Mesenchymal stem cell (in vitro differentiated cells and primary cell): ENCODE data around the gene WNT3A.

ENCODE experiments used
- DNase-seq: peaks from one replicate; pipeline ENCODE4 v3.0.0-alpha.2; 2013
- H2AFZ ChIP-seq: one replicate; pipeline ENCODE4 v1.6.1; 2013; ENCODE audit warnings: low read depth, mild to moderate bottlenecking, control low read depth, inconsistent platforms, low read length, moderate library complexity
- H2AK5ac ChIP-seq: 2 replicates; pipeline ENCODE4 v1.6.1; 2013; ENCODE audit warnings: low read length, moderate library complexity, mild to moderate bottlenecking, inconsistent platforms; ENCODE audit not compliant: severe bottlenecking
- H2BK120ac ChIP-seq: one replicate; pipeline ENCODE4 v1.6.1; 2013; ENCODE audit warnings: low read depth, mild to moderate bottlenecking, inconsistent platforms, low read length, moderate library complexity
- H2BK12ac ChIP-seq, 2 experiments: one replicate each; pipeline ENCODE4 v1.6.1; 2013; ENCODE audit warnings: inconsistent platforms in 2 of 2, low read length in 2 of 2, mild to moderate bottlenecking in 2 of 2, moderate library complexity in 2 of 2, control low read depth in 1 of 2
- H2BK15ac ChIP-seq: one replicate; pipeline ENCODE4 v1.6.1; 2013; ENCODE audit warnings: mild to moderate bottlenecking, low read depth, inconsistent platforms; ENCODE audit not compliant: poor library complexity, severe bottlenecking
- H2BK5ac ChIP-seq: 2 replicates; pipeline ENCODE4 v1.6.1; 2013; ENCODE audit warnings: low read depth, mild to moderate bottlenecking, low read length, control low read depth, inconsistent platforms; ENCODE audit not compliant: poor library complexity, severe bottlenecking
- H3K14ac ChIP-seq, 2 experiments: one replicate each; pipeline ENCODE4 v1.6.1; 2013; ENCODE audit warnings: inconsistent platforms in 2 of 2, low read length in 2 of 2, control low read depth in 1 of 2, mild to moderate bottlenecking in 1 of 2, moderate library complexity in 1 of 2
- H3K18ac ChIP-seq, 2 experiments: one replicate each; pipeline ENCODE4 v1.6.1; 2013; ENCODE audit warnings: inconsistent platforms in 2 of 2, low read length in 2 of 2, control low read depth in 1 of 2, low read depth in 1 of 2, mild to moderate bottlenecking in 1 of 2
- H3K23ac ChIP-seq, 2 experiments: one replicate each; pipeline ENCODE4 v1.6.1; 2013; ENCODE audit warnings: inconsistent platforms in 2 of 2, low read length in 2 of 2, mild to moderate bottlenecking in 2 of 2, moderate library complexity in 2 of 2, control low read depth in 1 of 2
- H3K27ac ChIP-seq: 2 replicates; pipeline ENCODE4 v1.5.1; 2013; ENCODE audit warnings: mild to moderate bottlenecking, moderate library complexity, low read length, control low read depth, inconsistent platforms; ENCODE audit not compliant: poor library complexity, severe bottlenecking
- H3K27me3 ChIP-seq, 2 experiments: 2 replicates each; pipeline versions ENCODE4 v1.6.1 to v1.7.0; 2013; ENCODE audit warnings: low read length in 2 of 2, mild to moderate bottlenecking in 2 of 2, moderate library complexity in 2 of 2, control low read depth in 1 of 2, inconsistent platforms in 1 of 2; ENCODE audit not compliant: control insufficient read depth in 1 of 2, insufficient read depth in 1 of 2
- H3K36me3 ChIP-seq, 2 experiments: 2 replicates each; pipeline versions ENCODE4 v1.6.1 to v1.7.0; 2013; ENCODE audit warnings: low read length in 2 of 2, control low read depth in 1 of 2, inconsistent platforms in 1 of 2, low read depth in 1 of 2, mild to moderate bottlenecking in 1 of 2; ENCODE audit not compliant: insufficient read depth in 2 of 2, control insufficient read depth in 1 of 2
- H3K4ac ChIP-seq, 2 experiments: one replicate each; pipeline ENCODE4 v1.6.1; 2013; ENCODE audit warnings: inconsistent platforms in 2 of 2, low read length in 2 of 2, mild to moderate bottlenecking in 2 of 2, moderate library complexity in 2 of 2, control low read depth in 1 of 2, low read depth in 1 of 2
- H3K4me1 ChIP-seq: 2 replicates; pipeline ENCODE4 v1.6.1; 2013; ENCODE audit warnings: low read depth, low read length, control low read depth; ENCODE audit not compliant: control insufficient read depth, insufficient read depth
- H3K4me2 ChIP-seq: 2 replicates; pipeline ENCODE4 v1.6.1; 2013; ENCODE audit warnings: low read length, mild to moderate bottlenecking, inconsistent platforms; ENCODE audit not compliant: poor library complexity, severe bottlenecking
- H3K4me3 ChIP-seq, 2 experiments: 2 replicates each; pipeline versions ENCODE4 v1.5.1 to v1.7.0; 2013; ENCODE audit warnings: low read length in 2 of 2, mild to moderate bottlenecking in 2 of 2, control low read depth in 1 of 2, low read depth in 1 of 2; ENCODE audit not compliant: insufficient read depth in 1 of 2
- H3K79me1 ChIP-seq: replicated peaks from 2 replicates; pipeline ENCODE4 v1.6.1; 2013; ENCODE audit warnings: mild to moderate bottlenecking, control low read depth, low read length, inconsistent platforms; ENCODE audit not compliant: poor library complexity, severe bottlenecking
- H3K9ac ChIP-seq: 2 replicates; pipeline ENCODE4 v1.7.0; 2013; ENCODE audit warnings: mild to moderate bottlenecking, low read length, moderate library complexity
- H3K9me3 ChIP-seq: 2 replicates; pipeline ENCODE4 v1.7.0; 2013; ENCODE audit warnings: mild to moderate bottlenecking, low read length; ENCODE audit not compliant: control insufficient read depth
- H4K8ac ChIP-seq: one replicate; pipeline ENCODE4 v1.6.1; 2013; ENCODE audit warnings: inconsistent platforms, mild to moderate bottlenecking, low read length, moderate library complexity
- H4K91ac ChIP-seq: one replicate; pipeline ENCODE4 v1.6.1; 2013; ENCODE audit warnings: mild to moderate bottlenecking, low read length, inconsistent platforms
- WGBS: methylation state at CpG from one replicate; pipeline ENCODE4 v1.1.7; 2013; ENCODE audit warnings: mixed read lengths; 5-methylcytosine and 5-hydroxymethylcytosine counted together

WNT3A gene

DNA sequence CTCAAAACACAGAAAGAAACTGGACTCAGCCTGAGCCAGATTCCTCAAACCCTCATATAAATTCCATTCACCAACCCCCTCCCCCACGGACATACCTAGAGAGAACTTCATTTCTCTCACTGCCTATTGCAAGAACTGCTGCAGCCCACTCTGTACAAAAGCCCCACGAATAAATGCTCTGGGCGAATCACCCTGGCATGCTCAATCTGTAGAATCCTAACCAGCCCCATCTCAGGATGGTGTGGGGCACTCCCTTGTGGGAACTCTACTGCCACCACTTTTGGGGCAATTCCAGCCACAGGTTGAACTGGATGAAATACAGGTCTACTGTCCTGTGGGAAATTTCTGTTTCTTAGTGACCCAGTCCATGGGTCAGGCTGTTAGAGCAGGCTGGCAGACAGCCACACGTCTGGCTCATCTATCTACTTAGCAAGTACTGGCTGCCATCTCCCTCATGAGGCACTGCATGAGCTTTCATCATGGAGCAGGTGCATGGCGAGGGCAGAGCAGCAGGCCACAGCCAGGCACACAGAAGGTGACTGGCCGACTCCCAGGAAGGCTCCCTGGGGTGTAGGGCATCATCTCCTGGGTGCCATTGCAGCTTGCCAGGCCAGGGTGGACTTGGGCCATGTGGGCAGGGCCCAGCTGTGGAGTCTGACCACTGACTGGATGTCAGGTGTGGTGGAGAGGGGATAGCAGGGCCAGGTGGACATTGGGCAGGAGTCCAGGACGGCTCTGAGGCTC lies 97.9 kb downstream of the WNT3A start:
- 92% methylated on average over 7 of the region's 7 CpGs for WGBS

GRCh38 chr1:228105270-228105995 lies 98.6 kb downstream of the WNT3A start:
- Histone ChIP-seq H3K4me3 (no peak overlapping the region), H2AFZ (no peak overlapping the region), H3K4ac (no peak overlapping the region), H4K8ac (no peak overlapping the region), H3K9ac (no peak overlapping the region), H3K36me3 (peaks cover 35 to 46% of the 10 kb centered on the region in 2 experiments), H3K4me2 (no peak overlapping the region), H3K79me1 (peaks cover 31% of the 10 kb centered on the region), H3K27ac (no peak overlapping the region), H3K9me3 (no peaks in the 10 kb centered on the region), H3K18ac (no peak overlapping the region), H3K14ac (no peak overlapping the region), H3K4me1 (peaks cover 39% of the 10 kb centered on the region), H2AK5ac (no peak overlapping the region), H2BK12ac (no peak overlapping the region), H4K91ac (no peak overlapping the region), H2BK5ac (no peak overlapping the region), H2BK120ac (no peak overlapping the region), H2BK15ac (no peak overlapping the region), H3K27me3 (no peaks in the 10 kb centered on the region), H3K23ac (no peak overlapping the region)
- no peak for DNase-seq
- WGBS = 90% methylated on average over 9 of the region's 9 CpGs

More for the DNA sequence above, 97.9 kb downstream of the WNT3A start:
- Histone ChIP-seq H3K9ac (peak overlapping the region; percentile 86), H2AFZ (no peak overlapping the region), H3K14ac (no peak overlapping the region), H2BK15ac (no peak overlapping the region), H3K4ac (no peak overlapping the region), H3K36me3 (peaks cover 42 to 53% of the 10 kb centered on the region in 2 experiments), H2BK120ac (no peak overlapping the region), H3K27me3 (no peaks in the 10 kb centered on the region), H3K4me1 (peaks cover 34% of the 10 kb centered on the region), H4K8ac (no peak overlapping the region), H3K18ac (no peak overlapping the region), H3K27ac (no peak overlapping the region), H3K4me2 (no peak overlapping the region), H3K79me1 (peaks cover 30% of the 10 kb centered on the region), H2AK5ac (no peak overlapping the region), H2BK5ac (no peak overlapping the region), H3K4me3 (peak overlapping the region in 1 of 2 experiments; percentile 92), H3K23ac (no peak overlapping the region), H4K91ac (no peak overlapping the region), H2BK12ac (no peak overlapping the region), H3K9me3 (no peaks in the 10 kb centered on the region)
- no peak for DNase-seq

DNA sequence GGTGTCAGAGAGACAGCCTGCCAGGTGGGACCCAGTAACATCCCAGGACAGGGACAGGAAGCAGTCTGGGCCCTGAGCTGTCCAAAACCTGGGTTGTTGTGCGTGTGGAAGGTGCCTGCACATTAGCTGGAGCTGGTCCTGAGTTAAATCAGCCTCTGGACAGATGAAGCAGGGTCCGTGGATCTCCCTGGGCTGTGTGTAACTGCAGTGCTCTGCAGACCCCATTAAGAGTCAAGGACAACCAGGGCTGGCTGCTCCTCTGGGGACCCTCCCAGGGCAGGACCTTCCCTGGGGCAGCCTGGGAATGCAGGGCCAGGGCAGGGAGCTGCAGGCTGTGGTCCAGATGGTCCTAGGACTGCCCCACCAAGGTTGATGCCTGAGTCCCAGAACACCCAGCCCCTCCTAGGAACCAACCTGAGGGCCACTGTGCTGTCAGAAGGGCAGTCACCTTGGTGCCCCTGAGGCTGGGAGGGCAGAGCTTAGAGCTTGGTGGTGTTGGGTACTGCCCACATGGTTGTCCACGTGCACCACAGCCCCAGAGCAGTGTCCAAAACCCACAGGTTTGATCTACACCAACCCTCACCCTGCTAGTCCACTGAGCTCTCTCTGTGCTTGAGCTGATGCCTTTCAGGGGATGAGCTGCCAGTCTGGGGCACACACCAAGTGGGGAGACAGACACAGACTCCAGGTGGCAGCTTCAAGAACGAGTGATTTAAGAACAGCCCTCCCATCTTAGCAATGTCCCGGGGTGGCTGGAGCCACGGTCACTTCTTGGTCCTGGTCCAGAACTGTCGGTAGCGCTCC lies 99.4 kb downstream of the WNT3A start:
- H2BK5ac ChIP-seq = no peak overlapping the region
- WGBS = 90% methylated on average over 8 of the region's 8 CpGs

GRCh38 chr1:228106800-228107054 lies 99.9 kb downstream of the WNT3A start:
- no peak overlapping the region for H3K9ac ChIP-seq
- H3K23ac ChIP-seq = no peak overlapping the region
- no peak overlapping the region for H2BK15ac ChIP-seq
- H2BK5ac ChIP-seq = no peak overlapping the region
- no peak overlapping the region for H2BK120ac ChIP-seq
- H3K4me3 ChIP-seq = no peak overlapping the region
- no peaks in the 10 kb centered on the region for H3K27me3 ChIP-seq
- peaks cover 23 to 33% of the 10 kb centered on the region in 2 experiments for H3K36me3 ChIP-seq
- H3K18ac ChIP-seq = no peak overlapping the region
- DNase-seq = no peak
- peaks cover 32% of the 10 kb centered on the region for H3K4me1 ChIP-seq
- 97% methylated on average over 9 of the region's 9 CpGs for WGBS
- no peak overlapping the region for H3K4me2 ChIP-seq
- no peak overlapping the region for H3K4ac ChIP-seq
- no peak overlapping the region for H2AFZ ChIP-seq
- peaks cover 32% of the 10 kb centered on the region for H3K79me1 ChIP-seq
- H3K27ac ChIP-seq = no peak overlapping the region
- H3K14ac ChIP-seq = no peak overlapping the region
- no peak overlapping the region for H4K8ac ChIP-seq
- no peaks in the 10 kb centered on the region for H3K9me3 ChIP-seq
- no peak overlapping the region for H2AK5ac ChIP-seq
- H4K91ac ChIP-seq = no peak overlapping the region
- H2BK12ac ChIP-seq = no peak overlapping the region

More for the DNA sequence above, 99.4 kb downstream of the WNT3A start:
- no peak overlapping the region for H3K4me3 ChIP-seq
- H3K9me3 ChIP-seq = no peaks in the 10 kb centered on the region
- no peak overlapping the region for H3K18ac ChIP-seq
- H2BK120ac ChIP-seq = no peak overlapping the region
- H3K14ac ChIP-seq = no peak overlapping the region
- no peak overlapping the region for H3K4ac ChIP-seq
- no peak overlapping the region for H2BK12ac ChIP-seq
- peaks cover 36% of the 10 kb centered on the region for H3K4me1 ChIP-seq
- peaks cover 34% of the 10 kb centered on the region for H3K79me1 ChIP-seq
- peaks cover 27 to 38% of the 10 kb centered on the region in 2 experiments for H3K36me3 ChIP-seq
- no peak overlapping the region for H3K9ac ChIP-seq
- no peak overlapping the region for H4K91ac ChIP-seq
- no peak overlapping the region for H4K8ac ChIP-seq
- no peak overlapping the region for H3K27ac ChIP-seq
- no peak overlapping the region for H2BK15ac ChIP-seq
- no peak for DNase-seq
- H3K4me2 ChIP-seq = no peak overlapping the region
- H2AK5ac ChIP-seq = no peak overlapping the region
- H3K23ac ChIP-seq = no peak overlapping the region
- no peaks in the 10 kb centered on the region for H3K27me3 ChIP-seq
- H2AFZ ChIP-seq = no peak overlapping the region
